AG20443 (cell line): ENCODE data around the gene PRKN.
A peak's percentile ranks its signal among the peaks of the same experiment; 100 is the strongest.

Experiments
- DNase-seq: peaks from one replicate; pipeline ENCODE4 v3.0.0; 2012; ENCODE audit warnings: low spot score, mixed read lengths

Gene PRKN

DNA sequence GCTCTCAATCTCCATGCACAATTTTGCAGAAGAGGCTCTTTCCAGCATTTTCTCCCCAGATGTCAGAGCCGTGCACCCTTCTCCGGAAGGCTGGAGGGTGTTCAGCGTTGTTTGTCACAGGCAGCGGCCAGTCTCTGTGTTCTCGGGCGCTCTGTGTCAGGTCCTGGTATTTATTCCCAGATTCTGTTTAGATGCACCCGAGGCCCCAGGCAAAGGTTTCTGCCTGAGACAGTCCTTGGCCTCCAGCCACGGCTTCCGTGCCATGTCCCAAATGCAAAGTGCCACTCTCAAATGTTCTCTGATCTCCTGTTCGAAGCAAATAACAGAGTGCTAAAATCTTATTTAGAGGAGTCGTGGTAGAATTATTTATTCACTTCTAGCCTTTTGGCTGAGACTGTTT lies 1313.4 kb downstream of the PRKN start:
- no peak for DNase-seq

DNA sequence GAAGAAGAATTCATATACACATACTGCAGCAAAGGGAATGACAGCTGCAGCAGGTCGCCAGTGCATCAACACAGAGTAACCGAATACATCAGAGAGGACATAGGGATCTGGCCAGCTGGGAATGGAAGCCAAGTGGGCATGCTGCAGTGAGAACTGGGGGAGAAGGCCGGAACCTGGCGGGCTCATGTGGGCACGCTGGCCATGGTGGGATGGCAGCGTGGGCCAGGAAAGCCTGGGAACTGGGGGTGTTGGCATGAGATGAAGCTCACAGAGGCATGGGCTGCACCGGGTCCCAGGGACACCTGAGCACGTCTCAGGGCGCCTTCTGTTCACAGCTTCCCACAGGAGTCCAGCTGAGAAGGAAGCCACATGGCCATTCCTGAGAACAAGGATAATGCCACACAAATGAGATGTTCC lies 1314.2 kb downstream of the PRKN start:
- DNase-seq, result no peak

DNA sequence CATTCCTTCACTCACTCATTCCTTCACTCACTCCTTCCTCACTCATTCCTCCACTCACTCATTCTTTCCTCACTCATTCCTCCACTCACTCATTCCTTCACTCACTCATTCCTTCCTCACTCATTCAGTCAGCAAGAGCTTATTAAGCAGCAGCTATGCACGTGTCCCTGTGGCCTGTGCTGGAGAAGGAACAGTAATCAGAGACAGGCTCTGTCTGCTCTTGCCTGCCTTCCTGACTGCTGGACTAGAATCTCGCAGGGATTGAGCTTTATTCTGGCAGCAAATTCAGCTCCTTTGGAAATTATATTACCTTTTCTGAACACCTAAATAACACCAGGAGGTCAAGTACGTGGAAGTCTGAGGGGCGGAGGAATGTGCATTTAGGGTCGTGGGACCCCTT lies 1314.8 kb downstream of the PRKN start:
- no peak for DNase-seq

DNA sequence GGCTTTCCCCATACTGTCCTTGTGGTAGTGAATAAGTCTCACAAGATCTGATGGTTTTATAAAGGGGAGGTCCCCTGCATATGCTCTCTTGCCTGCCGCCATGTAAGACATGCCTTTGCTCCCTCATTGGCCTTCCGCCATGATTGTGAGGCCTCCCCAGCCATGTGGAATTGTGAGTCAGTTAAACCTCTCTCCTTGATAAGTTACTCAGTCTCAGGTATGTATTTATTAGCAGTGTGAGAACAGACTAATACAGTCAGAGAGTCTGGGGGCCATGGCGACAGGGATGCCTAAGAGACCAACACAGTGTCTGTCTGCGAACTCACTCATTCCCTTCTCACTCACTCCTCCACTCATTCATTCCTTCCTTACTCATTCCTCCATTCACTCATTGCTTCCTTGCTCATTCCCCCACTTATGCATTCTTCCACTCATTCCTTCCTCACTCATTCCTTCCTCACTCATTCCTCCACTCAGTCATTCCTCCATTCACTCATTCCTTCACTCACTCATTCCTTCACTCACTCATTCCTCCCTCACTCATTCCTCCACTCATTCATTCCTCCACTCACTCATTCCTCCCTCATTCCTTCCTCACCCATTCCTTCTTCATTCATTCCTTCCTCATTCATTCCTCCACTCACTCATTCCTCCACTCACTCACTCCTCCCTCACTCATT lies 1316.2 kb downstream of the PRKN start:
- no peak for DNase-seq

DNA sequence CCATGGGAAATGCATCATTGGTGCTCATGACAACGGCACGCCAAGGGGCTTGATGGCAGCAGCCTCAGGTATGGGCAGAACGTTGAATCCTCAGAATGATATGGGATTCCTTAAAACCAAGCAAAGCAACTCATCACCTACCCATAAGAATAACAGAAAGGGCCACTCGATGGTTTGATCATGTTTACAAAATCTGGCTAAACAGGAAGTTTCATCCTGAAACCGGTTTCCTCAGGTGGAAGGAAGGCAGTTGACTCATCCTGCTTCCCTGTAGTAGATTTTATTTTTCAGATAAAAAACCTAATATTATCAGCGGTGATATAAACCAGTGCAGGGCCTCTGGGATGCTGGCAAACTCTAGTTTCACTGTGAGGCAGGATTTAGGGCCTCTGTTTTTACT lies 1316.8 kb downstream of the PRKN start:
- no peak for DNase-seq

DNA sequence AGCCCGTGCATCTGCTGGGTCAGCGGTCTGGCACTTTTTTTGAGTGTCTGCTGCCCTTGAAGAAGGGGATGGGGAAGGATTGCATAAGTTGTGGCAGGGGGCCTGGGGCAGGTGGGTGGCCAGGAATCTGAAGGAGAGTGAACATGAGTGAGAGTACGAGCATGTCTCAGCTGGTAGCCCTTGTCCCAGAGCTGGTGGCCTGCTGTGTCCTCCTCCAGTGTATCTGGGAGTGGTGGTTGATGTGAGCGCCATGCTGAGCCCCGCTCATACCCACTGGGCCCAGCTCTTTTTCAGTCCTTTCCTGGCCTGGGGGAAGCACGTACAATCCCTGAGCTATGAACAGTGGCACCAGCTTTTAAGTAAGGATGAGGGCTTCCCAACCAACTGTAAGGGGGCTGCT lies 1317.5 kb downstream of the PRKN start:
- DNase-seq, result no peak

DNA sequence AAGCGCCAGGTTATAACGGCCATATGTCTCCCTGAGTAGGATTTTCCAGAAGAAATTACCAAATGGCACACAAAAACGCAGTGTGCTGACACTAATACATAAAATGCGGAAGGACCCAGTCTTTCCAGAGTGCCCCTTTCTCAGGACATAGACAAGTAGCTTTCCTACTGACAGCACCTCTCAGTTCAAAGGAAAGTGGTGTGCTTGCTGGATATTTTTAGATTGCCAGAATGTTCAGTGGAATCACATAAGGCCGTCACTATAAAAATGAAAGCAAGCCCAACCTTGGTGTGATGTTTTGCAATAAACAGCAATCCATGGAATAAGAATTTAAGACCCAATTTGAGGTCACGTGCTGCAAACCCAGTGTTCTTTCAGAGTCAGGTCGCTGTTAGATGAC lies 1318.2 kb downstream of the PRKN start:
- DNase-seq, result no peak

DNA sequence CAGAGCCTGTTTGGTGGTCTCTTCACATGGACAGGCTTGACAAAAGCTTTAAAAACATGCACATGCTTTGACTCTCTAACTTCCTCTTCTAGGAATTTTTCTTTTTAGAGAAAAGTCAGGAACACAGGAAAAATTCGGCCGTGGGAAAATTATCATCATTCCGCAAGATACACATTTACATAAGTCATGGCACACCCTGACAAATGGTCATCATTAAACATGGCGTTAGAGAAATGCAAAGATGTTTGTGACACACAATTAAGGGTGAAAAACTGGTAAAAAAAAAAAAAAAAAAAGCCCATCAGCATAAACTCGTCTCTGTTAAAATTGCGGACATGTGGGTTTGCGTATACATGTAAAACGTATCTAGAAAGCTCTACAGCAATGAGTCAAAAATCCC lies 1319.5 kb downstream of the PRKN start:
- DNase-seq, result no peak

GRCh38 chr6:161407581-161407980 lies 1320.0 kb downstream of the PRKN start:
- no peak for DNase-seq

GRCh38 chr6:161407115-161407514 lies 1320.5 kb downstream of the PRKN start:
- no peak for DNase-seq

DNA sequence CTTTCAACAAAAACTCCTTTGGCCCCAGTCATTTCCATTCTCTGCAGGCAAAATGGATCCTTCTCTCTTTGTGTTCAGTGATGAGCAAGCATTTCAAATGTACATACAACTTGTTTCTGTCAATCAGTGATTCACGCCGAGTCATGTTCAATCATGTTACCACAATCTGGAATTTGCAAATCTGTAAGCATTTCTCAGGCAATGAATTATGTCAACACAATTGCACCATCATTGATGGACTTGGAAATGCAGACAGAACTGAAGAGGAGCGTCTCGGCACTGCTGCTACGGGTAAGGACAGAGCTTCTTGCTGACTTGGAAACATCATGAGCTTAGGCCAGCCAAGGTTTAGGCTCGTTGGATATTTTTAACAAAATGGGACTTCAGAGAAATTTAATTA lies 1320.9 kb downstream of the PRKN start:
- peak; percentile 49 for DNase-seq

GRCh38 chr6:161405418-161405817 lies 1322.1 kb downstream of the PRKN start:
- no peak for DNase-seq

DNA sequence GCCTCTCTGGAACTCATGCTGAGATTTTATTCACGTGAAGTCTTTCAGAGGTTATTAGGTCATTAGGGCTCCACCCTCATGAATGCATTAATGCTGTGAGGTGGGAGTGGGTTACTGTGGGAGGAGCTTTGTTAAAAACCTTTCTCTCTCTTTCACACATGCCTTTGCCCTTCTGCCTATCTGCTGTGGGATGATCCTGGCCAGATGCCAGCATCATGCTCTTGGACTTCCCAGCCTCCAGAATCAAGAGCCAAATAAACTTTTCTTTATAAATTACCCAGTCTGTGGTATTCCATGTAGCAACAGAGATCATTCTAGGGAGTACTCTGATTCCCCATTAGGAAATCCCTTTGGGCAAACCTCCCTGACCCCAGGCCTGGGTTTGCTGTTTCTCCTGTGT lies 1323.8 kb downstream of the PRKN start:
- no peak for DNase-seq

DNA sequence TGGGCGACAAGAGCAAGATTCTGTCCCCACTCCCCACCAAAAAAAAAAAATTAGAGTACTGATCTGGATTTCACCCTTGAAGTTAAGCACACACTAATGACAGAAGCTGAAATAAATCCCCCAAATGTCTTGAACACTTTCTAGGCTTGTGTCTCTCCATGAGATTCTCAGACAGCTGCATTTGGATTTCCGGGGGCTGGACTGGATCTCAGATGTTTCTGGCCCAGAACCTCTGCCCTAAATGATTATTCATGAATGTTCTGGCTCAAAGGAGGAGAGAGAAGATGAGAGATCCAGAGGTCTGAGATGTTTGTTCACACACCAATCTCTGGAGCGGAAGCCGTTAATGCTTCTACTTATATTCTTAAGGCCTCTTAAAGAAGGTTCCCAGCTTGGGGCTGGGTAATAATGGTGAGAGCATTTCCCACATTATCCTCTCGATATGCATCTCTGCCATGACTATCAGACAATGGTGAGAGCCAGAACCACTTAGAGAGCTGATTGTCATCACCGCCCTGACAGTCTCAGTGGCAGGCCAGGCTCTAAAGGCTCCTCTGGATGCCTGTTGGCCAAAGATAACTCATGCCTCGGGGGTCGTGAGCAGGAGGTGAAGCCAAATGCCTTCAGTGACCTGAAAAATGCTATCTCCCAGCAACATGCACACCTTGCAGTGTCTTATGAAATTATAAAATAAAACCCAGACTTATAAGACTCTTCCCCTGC lies 1325.8 kb downstream of the PRKN start:
- DNase-seq, result no peak

GRCh38 chr6:161400671-161401070 lies 1326.9 kb downstream of the PRKN start:
- DNase-seq, result no peak

DNA sequence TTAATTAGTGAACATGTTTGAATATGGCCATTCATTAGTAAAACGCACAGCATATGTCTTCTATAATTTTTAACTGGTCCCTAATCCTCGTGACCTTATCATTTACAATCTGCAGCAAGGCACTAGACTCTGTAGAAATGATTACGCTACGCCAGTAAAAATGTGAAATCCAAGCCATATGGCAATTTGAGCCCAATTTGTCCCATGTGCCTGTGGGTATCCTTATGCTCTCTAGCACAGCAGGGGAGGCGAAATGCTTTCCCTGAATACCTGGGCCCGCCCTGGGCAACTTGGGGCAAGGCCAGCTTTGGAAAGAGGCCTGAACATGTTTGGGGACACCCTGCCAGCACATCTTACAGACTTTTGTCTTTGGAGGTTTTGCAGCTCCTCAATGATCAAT lies 1331.0 kb downstream of the PRKN start:
- DNase-seq, result no peak

GRCh38 chr6:161395716-161396231 lies 1331.8 kb downstream of the PRKN start:
- DNase-seq, result no peak

GRCh38 chr6:161394437-161394836 lies 1333.1 kb downstream of the PRKN start:
- DNase-seq, result no peak

DNA sequence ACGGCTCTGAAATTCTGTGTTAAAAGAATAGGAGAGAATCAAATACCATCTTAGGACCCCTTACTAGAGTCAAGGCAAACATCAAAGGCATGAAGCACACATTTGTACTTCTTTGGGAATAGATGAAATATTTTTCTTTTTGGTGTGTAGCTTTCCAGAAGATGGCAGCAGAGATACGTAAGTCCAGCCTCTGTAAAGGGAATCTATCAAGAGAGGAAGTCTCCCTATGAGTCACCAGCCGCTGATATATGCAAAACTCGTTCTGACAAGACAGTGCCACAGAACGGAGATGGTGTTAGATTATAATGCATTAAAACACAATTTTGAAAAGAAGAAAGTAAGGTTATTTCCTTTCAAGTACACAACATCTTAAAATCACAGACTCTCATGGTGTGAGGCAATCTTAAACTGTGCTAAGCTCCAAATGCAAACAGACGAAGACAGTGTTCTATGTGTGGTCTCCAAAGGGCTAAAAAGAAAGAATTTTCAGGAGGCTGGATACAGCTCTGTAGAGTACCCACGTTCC lies 1333.7 kb downstream of the PRKN start:
- DNase-seq, result peak; percentile 86

- DNase-seq, result no peak
Measured at GRCh38 chr6:161393292-161393691, 1334.3 kb downstream of the PRKN start.

DNA sequence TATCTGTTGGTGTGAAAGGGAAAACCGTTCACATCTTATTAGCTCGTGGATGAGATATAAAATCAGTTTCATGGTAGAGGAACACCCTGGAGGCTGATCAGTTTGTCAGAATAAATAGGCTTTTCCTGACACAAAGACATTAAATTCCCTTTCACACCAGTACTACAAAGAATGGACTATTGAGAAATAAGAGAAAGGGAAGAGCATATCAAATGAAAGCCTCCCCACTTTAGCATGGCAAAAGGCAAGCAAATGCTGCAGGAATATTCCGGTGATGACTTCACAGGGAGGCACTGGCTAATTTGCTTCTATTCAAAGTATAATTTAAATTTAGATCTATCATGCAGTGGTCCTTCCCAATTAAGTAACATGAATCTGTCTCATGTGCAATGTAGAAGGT lies 1337.8 kb downstream of the PRKN start:
- DNase-seq, result no peak

DNA sequence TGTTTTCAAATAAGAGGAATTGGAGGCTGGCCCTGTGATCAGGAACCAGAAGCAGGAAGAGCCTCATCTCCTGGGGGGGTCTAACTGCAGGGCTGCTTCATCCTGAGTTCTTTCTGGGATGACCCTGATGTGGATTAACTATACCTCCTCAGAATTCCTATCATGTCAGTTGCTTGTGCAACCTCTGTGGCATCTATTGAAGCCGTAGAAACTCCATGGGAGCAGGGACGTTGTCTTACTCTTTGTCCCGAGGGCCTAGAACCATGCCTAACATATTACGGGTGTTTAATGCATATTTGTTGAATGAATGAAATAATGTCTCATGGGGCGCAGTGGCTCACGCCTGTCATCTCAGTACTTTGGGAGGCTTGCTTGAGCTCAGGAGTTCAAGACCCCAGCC lies 1343.6 kb downstream of the PRKN start:
- DNase-seq, result no peak

DNA sequence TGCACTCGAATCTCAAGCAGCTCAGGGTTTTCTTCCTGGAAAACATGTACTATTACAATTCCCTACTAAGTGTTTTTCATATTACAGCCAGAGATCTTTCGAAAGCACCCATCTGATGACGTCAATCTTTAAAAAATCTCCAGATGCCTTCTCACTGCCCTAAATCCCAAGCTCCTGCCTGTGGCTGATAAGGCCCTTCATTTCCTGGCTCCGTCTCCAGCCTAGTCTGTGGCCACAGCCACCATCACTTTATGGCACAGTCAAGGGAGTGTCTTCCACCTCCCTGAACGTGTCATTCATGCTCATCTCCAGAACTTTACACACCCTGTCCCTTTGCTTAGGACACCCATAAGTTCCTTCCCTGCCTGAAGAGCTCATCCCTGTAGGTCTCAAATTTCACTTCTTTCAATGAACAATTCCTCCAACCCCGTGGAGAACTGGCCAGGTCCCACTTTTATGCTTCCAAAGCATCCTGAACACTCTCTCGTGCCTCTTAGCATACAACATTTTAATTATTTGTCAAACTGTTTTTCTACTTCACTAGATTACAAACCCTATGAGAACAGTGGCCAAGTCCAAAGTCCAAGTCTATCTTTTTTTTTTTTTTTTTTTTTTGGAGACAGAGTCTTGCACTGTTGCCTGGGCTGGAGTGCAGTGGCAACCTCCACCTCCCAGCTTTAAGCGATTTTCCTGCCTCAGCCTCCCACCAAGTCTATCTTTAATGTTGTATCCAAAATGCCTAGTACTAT lies 1347.6 kb downstream of the PRKN start:
- peak; percentile 27 for DNase-seq
